AG09309 (cell line): ENCODE data around the gene ANKDD1B.
A peak's percentile ranks its signal among the peaks of the same experiment; 100 is the strongest.

Experiments
- DNase-seq: peaks from one replicate; pipeline ENCODE4 v3.0.0-alpha.2; 2010; ENCODE audit warnings: low read depth
- H3K4me3 ChIP-seq: 2 replicates; pipeline ENCODE4 v1.5.1; 2011; ENCODE audit warnings: mild to moderate bottlenecking, low read depth, low read length, moderate library complexity; ENCODE audit not compliant: control insufficient read depth
- TF ChIP-seq, protein P1 (sequence below): IDR thresholded peaks from 2 replicates; pipeline ENCODE4 v1.5.1; 2011; ENCODE audit warnings: mild to moderate bottlenecking, low read depth, low read length, inconsistent platforms; ENCODE audit not compliant: insufficient read depth, control insufficient read depth; ENCODE audit errors: missing control alignments

ANKDD1B gene

GRCh38 chr5:75675783-75676182 lies 64.5 kb downstream of the ANKDD1B start:
- DNase-seq, result no peak
- TF ChIP-seq, protein P1, sequence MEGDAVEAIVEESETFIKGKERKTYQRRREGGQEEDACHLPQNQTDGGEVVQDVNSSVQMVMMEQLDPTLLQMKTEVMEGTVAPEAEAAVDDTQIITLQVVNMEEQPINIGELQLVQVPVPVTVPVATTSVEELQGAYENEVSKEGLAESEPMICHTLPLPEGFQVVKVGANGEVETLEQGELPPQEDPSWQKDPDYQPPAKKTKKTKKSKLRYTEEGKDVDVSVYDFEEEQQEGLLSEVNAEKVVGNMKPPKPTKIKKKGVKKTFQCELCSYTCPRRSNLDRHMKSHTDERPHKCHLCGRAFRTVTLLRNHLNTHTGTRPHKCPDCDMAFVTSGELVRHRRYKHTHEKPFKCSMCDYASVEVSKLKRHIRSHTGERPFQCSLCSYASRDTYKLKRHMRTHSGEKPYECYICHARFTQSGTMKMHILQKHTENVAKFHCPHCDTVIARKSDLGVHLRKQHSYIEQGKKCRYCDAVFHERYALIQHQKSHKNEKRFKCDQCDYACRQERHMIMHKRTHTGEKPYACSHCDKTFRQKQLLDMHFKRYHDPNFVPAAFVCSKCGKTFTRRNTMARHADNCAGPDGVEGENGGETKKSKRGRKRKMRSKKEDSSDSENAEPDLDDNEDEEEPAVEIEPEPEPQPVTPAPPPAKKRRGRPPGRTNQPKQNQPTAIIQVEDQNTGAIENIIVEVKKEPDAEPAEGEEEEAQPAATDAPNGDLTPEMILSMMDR, result no peak
- H3K4me3 ChIP-seq, result no peak overlapping the region

DNA sequence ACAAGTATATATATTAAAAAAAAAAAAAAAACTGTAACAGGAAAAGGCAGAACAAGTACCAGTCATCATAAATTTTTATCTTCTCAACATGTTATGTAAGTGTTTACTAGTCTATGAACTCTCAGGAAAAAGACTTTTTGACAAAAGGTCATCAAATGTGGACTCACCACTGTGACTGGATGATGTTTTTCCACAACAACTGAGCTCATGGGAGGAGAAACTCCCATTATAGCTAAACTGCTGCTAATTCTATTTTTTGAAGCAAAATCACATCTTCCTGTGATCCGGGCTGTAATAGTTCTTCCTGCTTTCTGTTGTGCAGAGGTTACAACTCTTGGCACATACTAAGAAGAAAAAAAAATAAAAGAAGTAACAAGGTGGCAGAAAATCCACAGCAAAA lies 66.4 kb downstream of the ANKDD1B start:
- TF ChIP-seq, protein P1, result no peak
- H3K4me3 ChIP-seq, result no peak overlapping the region
- no peak for DNase-seq

DNA sequence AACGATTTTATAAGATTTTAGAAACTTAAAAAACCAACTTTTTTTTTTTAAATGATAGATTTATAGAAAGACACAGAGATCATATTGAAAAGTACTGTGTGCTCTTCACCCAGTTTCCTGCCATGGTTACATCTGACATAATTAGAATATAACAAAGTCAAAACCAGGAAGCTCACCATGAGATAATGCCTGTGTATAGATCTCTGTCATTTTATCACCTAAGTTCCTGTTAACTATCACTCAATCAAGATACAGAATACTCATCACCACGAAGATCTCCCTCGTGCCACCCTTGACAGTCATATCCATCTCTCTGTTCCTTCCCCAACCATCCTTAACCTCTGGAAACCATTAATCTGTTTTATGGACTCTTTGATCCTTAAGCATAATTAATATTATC lies 66.9 kb downstream of the ANKDD1B start:
- no peak overlapping the region for H3K4me3 ChIP-seq
- TF ChIP-seq, protein P1, result no peak
- no peak for DNase-seq

DNA sequence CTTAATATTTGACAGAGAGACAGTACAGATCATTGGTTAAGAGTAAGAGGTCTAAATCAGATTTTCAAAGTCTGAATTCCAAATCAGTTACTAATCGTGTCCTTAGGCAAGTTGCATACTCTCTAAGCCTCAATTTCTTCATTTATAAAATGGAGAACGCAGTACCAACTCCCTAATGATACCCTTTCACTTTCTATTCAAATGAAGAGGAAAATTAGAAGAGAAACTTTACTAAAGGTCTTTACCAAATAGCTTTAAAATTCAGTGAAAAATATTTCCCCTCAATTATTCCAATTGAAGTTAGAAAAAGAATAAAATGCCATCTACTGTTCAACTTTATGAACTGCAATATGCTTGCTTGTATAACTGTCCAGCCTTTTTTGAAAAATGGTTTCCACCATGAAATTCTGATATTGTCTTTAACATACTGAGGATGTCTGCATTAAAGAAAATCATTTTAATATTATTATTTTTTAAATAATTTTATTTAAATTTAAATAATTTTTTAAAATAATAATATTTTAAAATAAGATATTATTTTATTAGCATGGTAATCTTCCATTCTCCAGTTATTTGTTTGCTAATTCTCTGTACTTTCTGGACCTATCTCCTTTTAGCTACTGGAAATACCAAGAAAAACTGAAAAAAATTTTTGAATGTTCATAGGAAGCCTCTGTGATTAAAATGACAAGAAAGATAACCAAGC lies 70.0 kb downstream of the ANKDD1B start:
- H3K4me3 ChIP-seq, result no peak overlapping the region
- TF ChIP-seq, protein P1, result peak; percentile 41
- DNase-seq, result peak; percentile 17

DNA sequence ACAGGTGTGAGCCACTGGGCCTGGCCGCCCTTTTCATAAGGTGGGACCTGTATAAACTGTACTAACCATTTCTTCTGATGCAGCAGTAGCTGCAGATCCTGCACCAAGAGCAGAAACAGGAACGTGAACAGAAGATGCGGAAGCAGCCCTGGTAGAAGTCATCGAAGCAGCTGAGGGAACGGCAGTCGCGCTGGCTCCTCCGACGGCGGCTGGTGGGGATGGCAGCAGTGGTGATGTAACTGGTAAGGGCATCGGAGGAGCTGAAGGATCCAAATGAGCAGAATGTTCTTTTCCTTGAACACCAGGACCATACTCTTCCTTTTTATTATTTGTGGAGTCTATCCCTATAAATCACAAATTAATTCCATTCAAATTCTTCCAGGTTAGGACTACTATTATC lies 73.9 kb downstream of the ANKDD1B start:
- TF ChIP-seq, protein P1, result no peak
- no peak for DNase-seq

DNA sequence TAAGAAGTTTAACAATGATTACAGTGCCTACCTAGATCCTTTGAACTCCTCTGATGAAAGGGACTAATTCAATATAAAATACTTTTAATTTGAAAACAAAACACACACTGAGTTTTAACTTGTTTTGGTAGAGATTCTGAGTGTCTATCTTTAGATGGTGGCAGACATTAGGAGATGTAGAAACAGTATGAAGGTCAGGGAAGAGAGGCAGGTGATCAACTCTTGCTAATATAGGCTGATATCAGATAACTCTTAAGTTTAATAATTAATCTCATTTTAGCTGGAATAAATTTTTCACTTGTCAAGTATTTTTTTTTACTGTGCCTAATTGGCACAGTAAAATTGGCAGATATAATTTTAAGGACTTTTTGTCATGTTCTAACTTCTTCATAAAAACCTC lies 75.2 kb downstream of the ANKDD1B start:
- H3K4me3 ChIP-seq, result no peak overlapping the region
- no peak for DNase-seq
- TF ChIP-seq, protein P1, result no peak

More for the DNA sequence above, 73.9 kb downstream of the ANKDD1B start:
- H3K4me3 ChIP-seq, result no peak overlapping the region
